OCI-LY1 (cell line): Measurements from ENCODE around the gene COL16A1.

ENCODE experiments used
- EZH2 ChIP-seq: fragments of 200-600 bp; sonication (generic), shearing (Covaris generic); IDR thresholded peaks from 2 replicates; pipeline ENCODE4 v1.8.0; 2017; ENCODE audit warnings: borderline replicate concordance, mixed run types, mild to moderate bottlenecking, antibody characterized with exemption, low read length, moderate library complexity, mixed read lengths
- TF ChIP-seq, protein P1 (sequence below): fragments of 200-600 bp; sonication (generic), shearing (Covaris generic); IDR thresholded peaks from 2 replicates; pipeline ENCODE4 v1.5.1; 2017; ENCODE audit warnings: mild to moderate bottlenecking, antibody characterized with exemption, low read length, moderate library complexity, mixed read lengths

GRCh38 chr1:31605908-31606427 is 97.8 kb downstream of the COL16A1 start:
- TF ChIP-seq, protein P1, sequence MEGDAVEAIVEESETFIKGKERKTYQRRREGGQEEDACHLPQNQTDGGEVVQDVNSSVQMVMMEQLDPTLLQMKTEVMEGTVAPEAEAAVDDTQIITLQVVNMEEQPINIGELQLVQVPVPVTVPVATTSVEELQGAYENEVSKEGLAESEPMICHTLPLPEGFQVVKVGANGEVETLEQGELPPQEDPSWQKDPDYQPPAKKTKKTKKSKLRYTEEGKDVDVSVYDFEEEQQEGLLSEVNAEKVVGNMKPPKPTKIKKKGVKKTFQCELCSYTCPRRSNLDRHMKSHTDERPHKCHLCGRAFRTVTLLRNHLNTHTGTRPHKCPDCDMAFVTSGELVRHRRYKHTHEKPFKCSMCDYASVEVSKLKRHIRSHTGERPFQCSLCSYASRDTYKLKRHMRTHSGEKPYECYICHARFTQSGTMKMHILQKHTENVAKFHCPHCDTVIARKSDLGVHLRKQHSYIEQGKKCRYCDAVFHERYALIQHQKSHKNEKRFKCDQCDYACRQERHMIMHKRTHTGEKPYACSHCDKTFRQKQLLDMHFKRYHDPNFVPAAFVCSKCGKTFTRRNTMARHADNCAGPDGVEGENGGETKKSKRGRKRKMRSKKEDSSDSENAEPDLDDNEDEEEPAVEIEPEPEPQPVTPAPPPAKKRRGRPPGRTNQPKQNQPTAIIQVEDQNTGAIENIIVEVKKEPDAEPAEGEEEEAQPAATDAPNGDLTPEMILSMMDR: no peak
- TF ChIP-seq EZH2: no peak
